Right lobe of liver (tissue), 6 donors: ENCODE measurements around the gene SRPK2. TPM values are rescaled to one million over a fixed set of nuclear protein-coding genes. Genes with fewer than 3 reads are reported as not detected.
A peak's percentile ranks its signal among the peaks of the same experiment; 100 is the strongest.

ENCODE experiments used
- ATAC-seq, 4 donors: fragments of 200-7000 bp; cut with Tn5 transposase; one replicate each; pipeline ENCODE4 v1.9.1; 2020; ENCODE audit warnings: mild to moderate bottlenecking in 4 of 4, moderate library complexity in 4 of 4
- DNase-seq, 3 donors: peaks; one replicate each; pipeline ENCODE4 v3.0.0-alpha.2; 2020
- H3K27ac ChIP-seq, 3 donors: fragments of 200-600 bp; one replicate each; pipeline ENCODE4 v1.8.0; 2022
- H3K27me3 ChIP-seq, 2 donors: fragments of 200-600 bp; one replicate each; pipeline ENCODE4 v1.8.0; 2022
- H3K36me3 ChIP-seq, 4 donors: fragments of 200-600 bp; sonication (generic) in 1 of 4; one replicate each; pipeline versions ENCODE4 v1.5.1 to v1.8.0; 2017 to 2022; ENCODE audit warnings: control low read depth in 1 of 4
- H3K4me1 ChIP-seq, 4 donors: fragments of 200-600 bp; sonication (generic) in 1 of 4; one replicate each; pipeline versions ENCODE4 v1.5.1 to v1.8.0; 2017 to 2022; ENCODE audit warnings: control low read depth in 1 of 4
- H3K4me3 ChIP-seq, 3 donors: fragments of 200-600 bp; one replicate each; pipeline ENCODE4 v1.8.0; 2022
- H3K9me3 ChIP-seq, 4 donors: fragments of 200-600 bp; sonication (generic) in 1 of 4; one replicate each; pipeline versions ENCODE4 v1.5.1 to v1.8.0; 2017 to 2022; ENCODE audit warnings: control low read depth in 1 of 4
- POLR2A ChIP-seq: fragments of 450-650 bp; IDR thresholded peaks from one replicate; pipeline ENCODE4 v1.6.1; 2017; ENCODE audit warnings: antibody characterized with exemption, mild to moderate bottlenecking
- WGBS: methylation state at CpG from one replicate; pipeline ENCODE4 v1.1.6; 2018; ENCODE audit warnings: low coverage, low lambda C conversion rate; ENCODE audit not compliant: insufficient coverage; ENCODE audit errors: missing lambda C conversion rate; 5-methylcytosine and 5-hydroxymethylcytosine counted together
- intact Hi-C, 2 donors: fragments of 100-400 bp; cut with DNase I; formaldehyde crosslinking; loops; one replicate each; pipeline versions ENCODE4 v1.11.2 to v1.14.1; 2022
- total RNA-seq, 6 experiments: library from RNA; depleted of rRNA in 2 of 6; stranded (reverse); fragments of >200 nt in 2 of 6; fragmentation: NEBNext Ultra II Directional in 3 of 6; extraction: Animal tissue kit (Norgen Biotek cat#: 25700) in 3 of 6; gene quantifications; one replicate each; pipeline versions ENCODE4 v1.1.0 to v1.2.4, GENCODE V29; 2016 to 2023
- TF ChIP-seq, protein P1 (sequence below), 4 donors: fragments of 200-600 bp in 3 of 4; fragments of 450-650 bp in 1 of 4; IDR thresholded peaks; one replicate each; pipeline versions ENCODE4 v1.5.1 to v1.8.0; 2016 to 2022; ENCODE audit warnings: antibody characterized with exemption in 4 of 4, mild to moderate bottlenecking in 2 of 4
- donor health status: DM: no; HTN: yes; CAD: no.
- donor health status: DM: no; HTN: no; CAD: no.
- donor health status: DM: no; HTN: no; CAD: no.
- donor health status: DM: no; HTN: yes; CAD: no.
- donor health status: DM: no; HTN: yes; CAD: no.

Gene SRPK2
- total RNA-seq, 6 experiments from 2014 or later, result 15.5 to 21.1 (median 18.2) TPM

DNA sequence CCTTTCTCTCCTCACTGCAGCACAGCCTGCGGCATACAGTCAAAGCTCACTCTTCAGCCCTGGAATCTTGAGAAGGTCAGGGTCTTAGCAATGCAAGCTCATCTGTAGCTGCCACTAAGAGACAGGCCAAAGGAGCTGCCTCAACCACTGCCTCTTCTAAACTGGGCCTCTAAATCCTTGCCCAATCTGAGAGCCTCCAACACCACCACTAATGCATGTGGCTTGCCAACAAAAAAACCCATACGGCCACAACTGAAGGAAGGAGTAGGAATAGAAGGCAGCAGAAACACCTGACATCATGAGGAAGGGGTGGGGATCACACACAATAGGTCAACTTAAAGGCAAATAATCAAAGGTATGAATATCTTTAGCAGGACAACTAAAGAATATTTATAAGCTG lies 183.8 kb downstream of the SRPK2 start:
- Histone ChIP-seq H3K9me3 (no peaks in the 10 kb centered on the region), H3K4me1 (peaks cover 0 to 7% (median 0%) of the 10 kb centered on the region in 4 donors), H3K27ac (no peak overlapping the region), H3K27me3 (no peaks in the 10 kb centered on the region), H3K36me3 (no peaks in the 10 kb centered on the region), H3K4me3 (no peak overlapping the region)
- DNase-seq (no peak), ATAC-seq (no peak)
- 80% methylated on average over 1 of the region's 2 CpGs for WGBS
- intact Hi-C loops, result no loop called here
- TF ChIP-seq POLR2A, result no peak
- TF ChIP-seq, protein P1, sequence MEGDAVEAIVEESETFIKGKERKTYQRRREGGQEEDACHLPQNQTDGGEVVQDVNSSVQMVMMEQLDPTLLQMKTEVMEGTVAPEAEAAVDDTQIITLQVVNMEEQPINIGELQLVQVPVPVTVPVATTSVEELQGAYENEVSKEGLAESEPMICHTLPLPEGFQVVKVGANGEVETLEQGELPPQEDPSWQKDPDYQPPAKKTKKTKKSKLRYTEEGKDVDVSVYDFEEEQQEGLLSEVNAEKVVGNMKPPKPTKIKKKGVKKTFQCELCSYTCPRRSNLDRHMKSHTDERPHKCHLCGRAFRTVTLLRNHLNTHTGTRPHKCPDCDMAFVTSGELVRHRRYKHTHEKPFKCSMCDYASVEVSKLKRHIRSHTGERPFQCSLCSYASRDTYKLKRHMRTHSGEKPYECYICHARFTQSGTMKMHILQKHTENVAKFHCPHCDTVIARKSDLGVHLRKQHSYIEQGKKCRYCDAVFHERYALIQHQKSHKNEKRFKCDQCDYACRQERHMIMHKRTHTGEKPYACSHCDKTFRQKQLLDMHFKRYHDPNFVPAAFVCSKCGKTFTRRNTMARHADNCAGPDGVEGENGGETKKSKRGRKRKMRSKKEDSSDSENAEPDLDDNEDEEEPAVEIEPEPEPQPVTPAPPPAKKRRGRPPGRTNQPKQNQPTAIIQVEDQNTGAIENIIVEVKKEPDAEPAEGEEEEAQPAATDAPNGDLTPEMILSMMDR (IDR thresholded peaks at IDR 0.05), result no peak

DNA sequence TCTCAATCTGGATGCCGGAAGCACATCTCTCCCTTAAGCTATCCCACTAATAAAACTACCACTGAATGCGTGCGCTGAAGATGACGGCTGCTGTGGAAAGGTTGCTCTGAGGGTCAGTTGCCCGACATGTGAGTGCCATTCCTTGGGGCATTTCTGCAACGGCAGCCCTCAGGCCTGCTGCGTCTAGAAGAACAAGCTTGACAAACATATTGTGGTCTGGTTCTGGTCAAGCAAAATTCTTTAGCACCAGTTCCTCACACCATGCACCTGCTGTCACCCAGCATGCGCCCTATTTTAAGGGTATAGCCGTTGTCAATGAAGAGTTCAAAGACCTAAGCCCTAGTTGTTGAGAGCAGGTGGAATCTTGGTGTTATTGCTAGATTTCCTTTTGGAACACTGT lies 184.2 kb downstream of the SRPK2 start:
- ATAC-seq, result no peak
- intact Hi-C loops, result no loop called here

DNA sequence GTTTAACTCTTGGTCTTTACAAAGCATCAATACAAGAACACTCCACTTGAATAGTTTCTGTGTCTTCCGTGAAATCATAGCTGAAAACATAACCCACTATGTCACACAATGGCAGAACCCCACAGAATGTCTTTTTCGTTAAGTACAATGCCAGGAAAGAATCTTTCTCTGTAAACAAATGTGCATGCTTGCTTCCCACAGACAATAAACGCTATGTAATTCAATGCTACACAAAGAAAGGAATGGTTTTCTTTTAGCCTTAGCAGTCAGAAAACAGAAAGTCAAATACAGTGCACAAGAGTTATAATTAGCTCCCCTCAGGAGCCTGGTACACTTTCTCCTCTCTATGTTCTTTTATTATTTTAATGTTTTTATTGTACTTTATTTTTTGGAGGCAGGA lies 186.1 kb downstream of the SRPK2 start:
- WGBS, result 85% methylated on average over 3 of the region's 3 CpGs
- no peak overlapping the region for H3K4me3 ChIP-seq
- ATAC-seq, result no peak
- no peaks in the 10 kb centered on the region for H3K27me3 ChIP-seq
- no peaks in the 10 kb centered on the region for H3K9me3 ChIP-seq
- H3K4me1 ChIP-seq, result no peaks in the 10 kb centered on the region
- TF ChIP-seq, protein P1 (IDR thresholded peaks at IDR 0.05), result no peak
- TF ChIP-seq POLR2A, result no peak
- no peak overlapping the region for H3K27ac ChIP-seq
- no peak for DNase-seq
- intact Hi-C loops, result no loop called here
- no peaks in the 10 kb centered on the region for H3K36me3 ChIP-seq

More for the DNA sequence above, 184.2 kb downstream of the SRPK2 start:
- no peaks in the 10 kb centered on the region for H3K36me3 ChIP-seq
- DNase-seq, result no peak
- H3K4me1 ChIP-seq, result peaks cover 0 to 3% (median 0%) of the 10 kb centered on the region in 4 donors
- no peaks in the 10 kb centered on the region for H3K27me3 ChIP-seq
- H3K4me3 ChIP-seq, result no peak overlapping the region
- no peak for TF ChIP-seq POLR2A
- TF ChIP-seq, protein P1 (IDR thresholded peaks at IDR 0.05), result no peak
- WGBS, result 80% methylated on average over 1 of the region's 9 CpGs
- no peaks in the 10 kb centered on the region for H3K9me3 ChIP-seq
- no peak overlapping the region for H3K27ac ChIP-seq

DNA sequence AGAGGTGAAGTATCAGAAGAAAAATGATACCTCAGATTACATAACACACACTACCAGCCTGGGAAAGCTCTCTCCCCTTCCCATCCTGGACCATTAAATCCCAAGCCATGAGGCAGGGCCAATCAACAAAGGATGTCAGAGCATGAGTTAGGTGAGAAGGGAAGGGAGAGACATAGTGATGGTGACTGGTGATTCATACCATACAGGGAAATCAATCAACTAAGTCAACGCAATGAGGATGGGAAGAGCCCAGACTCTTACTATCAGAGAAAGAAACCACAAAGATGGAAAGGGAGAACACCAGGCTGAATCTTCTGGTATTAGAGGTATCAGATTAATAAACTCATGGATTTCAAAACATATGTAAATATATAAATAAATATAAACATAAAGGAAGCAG lies 189.3 kb downstream of the SRPK2 start:
- intact Hi-C loops, result no loop called here

More for the DNA sequence above, 189.3 kb downstream of the SRPK2 start:
- Histone ChIP-seq H3K4me3 (no peak overlapping the region), H3K9me3 (no peaks in the 10 kb centered on the region), H3K27ac (no peak overlapping the region), H3K36me3 (no peaks in the 10 kb centered on the region), H3K27me3 (no peaks in the 10 kb centered on the region), H3K4me1 (peaks cover 0 to 3% (median 0%) of the 10 kb centered on the region in 4 donors)
- peak in 1 of 4 donors; percentile 38 for ATAC-seq
- TF ChIP-seq, protein P1 (IDR thresholded peaks at IDR 0.05), result no peak
- no peak for TF ChIP-seq POLR2A
- DNase-seq, result no peak
- 91% methylated on average over 1 of the region's 1 CpG for WGBS
